AML-193 (cell line): ENCODE measurements around the gene IL17REL.

Experiments used
- DNase-seq, 2 experiments: peaks; one replicate each; lab custom pipeline; 2025; lab: John Stamatoyannopoulos, UW

IL17REL gene

GRCh38 chr22:50002791-50003190, 9.8 kb downstream of the IL17REL start:
- DNase-seq: no peak

GRCh38 chr22:50001388-50002231, 11.0 kb downstream of the IL17REL start:
- no peak for DNase-seq

- DNase-seq: no peak
Observed at GRCh38 chr22:50000587-50001387, 11.8 kb downstream of the IL17REL start.

GRCh38 chr22:49999946-50000586, 12.5 kb downstream of the IL17REL start:
- no peak for DNase-seq

- no peak for DNase-seq
Observed at GRCh38 chr22:49999063-49999945, 13.3 kb downstream of the IL17REL start.

- DNase-seq: no peak
Observed at GRCh38 chr22:49998718-49999062, 13.9 kb downstream of the IL17REL start.

GRCh38 chr22:49997932-49998717, 14.4 kb downstream of the IL17REL start:
- DNase-seq: no peak

GRCh38 chr22:49997251-49997599, 15.3 kb downstream of the IL17REL start:
- DNase-seq: no peak

GRCh38 chr22:49996518-49997250, 15.9 kb downstream of the IL17REL start:
- DNase-seq: no peak

- DNase-seq: no peak
Observed at GRCh38 chr22:49996119-49996517, 16.4 kb downstream of the IL17REL start.

GRCh38 chr22:49995361-49996118, 17.0 kb downstream of the IL17REL start:
- no peak for DNase-seq

GRCh38 chr22:49995041-49995360, 17.6 kb downstream of the IL17REL start:
- DNase-seq: no peak

- no peak for DNase-seq
Observed at GRCh38 chr22:49994361-49995040, 18.1 kb downstream of the IL17REL start.

- DNase-seq: no peak
Observed at GRCh38 chr22:49993649-49994360, 18.8 kb downstream of the IL17REL start.

GRCh38 chr22:49992921-49993648, 19.5 kb downstream of the IL17REL start:
- peak; percentile 8 to 52 for DNase-seq

- no peak for DNase-seq
Observed at GRCh38 chr22:49991907-49992533, 20.5 kb downstream of the IL17REL start.

GRCh38 chr22:49991167-49991566, 21.4 kb downstream of the IL17REL start:
- no peak for DNase-seq
